ENCODE results near the gene MYOC. TPM values are rescaled to one million over a fixed set of nuclear protein-coding genes. Genes with fewer than 3 reads are reported as not detected.

The MYOC gene
- total RNA-seq, 1 experiment from 2014 or later: not detected

DNA sequence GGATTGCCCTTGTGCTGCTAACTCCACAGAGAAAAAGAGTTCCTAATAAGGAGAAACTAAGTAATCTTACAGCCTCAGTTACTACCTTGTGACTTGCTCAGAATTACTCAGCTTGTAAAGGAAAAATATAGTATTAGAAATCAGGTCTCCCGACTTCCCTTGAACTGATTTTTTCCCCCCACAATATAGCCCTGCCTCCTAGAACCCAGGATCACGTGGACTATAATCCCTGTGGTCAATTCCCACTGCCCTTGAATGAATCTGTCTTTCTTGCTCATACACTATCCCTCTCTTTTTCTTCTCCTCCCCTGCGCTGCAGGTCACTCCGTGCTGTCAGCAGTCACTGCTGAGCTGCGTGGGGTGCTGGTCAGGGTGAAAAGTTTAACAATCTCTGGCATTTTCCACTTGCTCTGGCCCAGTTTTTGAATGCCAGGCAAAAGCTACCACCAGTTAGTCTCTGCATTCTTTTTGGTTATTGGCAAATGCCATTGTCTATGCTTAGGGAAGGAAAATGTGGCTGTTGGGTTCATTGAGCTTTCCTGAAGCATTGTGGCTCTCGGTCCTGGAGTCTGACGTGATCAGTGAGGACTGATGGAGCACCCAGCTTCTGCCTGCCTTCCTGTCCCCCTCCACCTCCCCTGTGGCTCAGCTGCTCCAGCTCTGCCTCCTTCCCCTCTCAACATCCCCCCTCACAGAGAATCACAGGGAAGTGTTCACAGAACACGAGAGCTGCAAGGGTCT lies 1.9 kb upstream of the MYOC start:
- Histone ChIP-seq H2AK5ac (ENCODE audit: insufficient read length, low read length) (no peak overlapping the region), H4K91ac (ENCODE audit: insufficient read length, low read depth, low read length) (no peak overlapping the region), H3K23me2 (ENCODE audit: insufficient read length, low read depth, low read length, poor library complexity, severe bottlenecking) (no peaks in the 10 kb centered on the region), H3K23ac (ENCODE audit: insufficient read length, low read depth, low read length) (no peak overlapping the region), H4K8ac (replicated peaks; ENCODE audit: insufficient read length, low read depth, low read length) (no peak overlapping the region), H2BK5ac (ENCODE audit: insufficient read length, low read length) (no peak overlapping the region), H4K5ac (ENCODE audit: insufficient read length, low read depth, low read length) (no peak overlapping the region), H3K4me2 (ENCODE audit: insufficient read depth, insufficient read length, low read length) (no peak overlapping the region), H2AFZ (ENCODE audit: low read length) (no peak overlapping the region), H4K20me1 (ENCODE audit: control insufficient read depth, insufficient read depth, insufficient read length) (no peaks in the 10 kb centered on the region), H3K4me1 (ENCODE audit: insufficient read depth, low read length) (no peaks in the 10 kb centered on the region; the same call in 1 of the 2 replicates), H3T11ph (ENCODE audit: low read length) (no peak overlapping the region), H3K79me1 (ENCODE audit: insufficient read depth, low read depth, low read length, poor library complexity, severe bottlenecking) (no peaks in the 10 kb centered on the region), H3K56ac (ENCODE audit: insufficient read length, low read depth, low read length) (no peak overlapping the region), H3K9ac (ENCODE audit: extremely low read depth, insufficient read length, low read length) (no peak overlapping the region), H3K27ac (ENCODE audit: insufficient read length, low read depth, low read length) (no peak overlapping the region), H3K18ac (ENCODE audit: insufficient read length, low read depth, low read length) (no peak overlapping the region), H3K4ac (ENCODE audit: low read depth, low read length) (no peak overlapping the region), H3K14ac (ENCODE audit: insufficient read depth, low read length) (no peak overlapping the region), H2BK15ac (ENCODE audit: low read depth, low read length) (no peak overlapping the region), H2BK12ac (ENCODE audit: insufficient read length, low read depth, low read length) (no peak overlapping the region), H3K79me2 (ENCODE audit: insufficient read depth, low read length) (no peaks in the 10 kb centered on the region), H2BK20ac (ENCODE audit: low read depth, low read length, poor library complexity, severe bottlenecking) (no peak overlapping the region), H2BK120ac (ENCODE audit: low read depth, low read length, poor library complexity, severe bottlenecking) (no peak overlapping the region), H3K27me3 (ENCODE audit: insufficient read depth, low read length) (no peaks in the 10 kb centered on the region), H3K9me3 (ENCODE audit: control insufficient read depth, low read depth, low read length) (no peaks in the 10 kb centered on the region)
- Mint-ChIP-seq H3K4me1 (peaks cover 12 to 14% of the 10 kb centered on the region in 2 experiments), H3K27ac (no peak overlapping the region), H3K27me3 (ENCODE audit: low read depth) (peaks cover 4% of the 10 kb centered on the region; the same call in 1 of the 2 replicates), H3K4me3 (no peak overlapping the region), H3K9me3 (no peaks in the 10 kb centered on the region), H3K36me3 (ENCODE audit: insufficient read depth in 1 of 3, low read depth in 3 of 3) (no peaks in the 10 kb centered on the region)
- WGBS (ENCODE audit: extremely low coverage, insufficient read length, low lambda C conversion rate): no CpG with 5 or more reads among the region's 8 CpGs
- TF ChIP-seq, protein P1, sequence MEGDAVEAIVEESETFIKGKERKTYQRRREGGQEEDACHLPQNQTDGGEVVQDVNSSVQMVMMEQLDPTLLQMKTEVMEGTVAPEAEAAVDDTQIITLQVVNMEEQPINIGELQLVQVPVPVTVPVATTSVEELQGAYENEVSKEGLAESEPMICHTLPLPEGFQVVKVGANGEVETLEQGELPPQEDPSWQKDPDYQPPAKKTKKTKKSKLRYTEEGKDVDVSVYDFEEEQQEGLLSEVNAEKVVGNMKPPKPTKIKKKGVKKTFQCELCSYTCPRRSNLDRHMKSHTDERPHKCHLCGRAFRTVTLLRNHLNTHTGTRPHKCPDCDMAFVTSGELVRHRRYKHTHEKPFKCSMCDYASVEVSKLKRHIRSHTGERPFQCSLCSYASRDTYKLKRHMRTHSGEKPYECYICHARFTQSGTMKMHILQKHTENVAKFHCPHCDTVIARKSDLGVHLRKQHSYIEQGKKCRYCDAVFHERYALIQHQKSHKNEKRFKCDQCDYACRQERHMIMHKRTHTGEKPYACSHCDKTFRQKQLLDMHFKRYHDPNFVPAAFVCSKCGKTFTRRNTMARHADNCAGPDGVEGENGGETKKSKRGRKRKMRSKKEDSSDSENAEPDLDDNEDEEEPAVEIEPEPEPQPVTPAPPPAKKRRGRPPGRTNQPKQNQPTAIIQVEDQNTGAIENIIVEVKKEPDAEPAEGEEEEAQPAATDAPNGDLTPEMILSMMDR (conservative IDR thresholded peaks at IDR 0.05): no peak
- no peak for DNase-seq
